ENCODE data around the gene ZNF148. TPM values are rescaled to one million over a fixed set of nuclear protein-coding genes. Genes with fewer than 3 reads are reported as not detected.

The ZNF148 gene
- total RNA-seq, 1 experiment from 2014 or later, result 24.8 TPM

DNA sequence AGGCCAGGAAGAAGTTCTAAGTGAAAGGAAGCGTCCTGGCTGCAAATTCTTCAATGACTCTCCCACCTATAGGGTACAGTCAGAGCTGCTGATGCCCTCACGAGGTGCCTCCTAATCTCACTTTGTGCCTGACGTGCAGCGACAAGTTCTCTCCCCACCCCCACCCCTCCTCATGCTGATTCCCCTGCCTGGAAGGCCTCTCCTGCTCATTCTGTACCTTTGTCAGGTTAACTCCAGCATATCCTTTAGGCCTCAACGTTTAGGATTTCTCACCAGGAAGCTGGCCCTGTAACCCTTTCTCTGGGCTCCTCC is 187.6 kb downstream of the ZNF148 start:
- DNase-seq, result no peak
- Histone ChIP-seq H2AFZ (ENCODE audit: low read length) (no peak overlapping the region), H3K4ac (ENCODE audit: low read depth, low read length) (no peak overlapping the region), H2BK120ac (ENCODE audit: low read depth, low read length, poor library complexity, severe bottlenecking) (no peak overlapping the region), H3K18ac (ENCODE audit: insufficient read length, low read depth, low read length) (no peak overlapping the region), H3K4me2 (ENCODE audit: insufficient read depth, insufficient read length, low read length) (no peak overlapping the region), H4K20me1 (ENCODE audit: control insufficient read depth, insufficient read depth, insufficient read length) (no peaks in the 10 kb centered on the region), H2BK12ac (ENCODE audit: insufficient read length, low read depth, low read length) (no peak overlapping the region), H4K5ac (ENCODE audit: insufficient read length, low read depth, low read length) (no peak overlapping the region), H3K23ac (ENCODE audit: insufficient read length, low read depth, low read length) (no peak overlapping the region), H2BK15ac (ENCODE audit: low read depth, low read length) (no peak overlapping the region), H3K9me3 (ENCODE audit: control insufficient read depth, low read depth, low read length) (no peaks in the 10 kb centered on the region), H3K14ac (ENCODE audit: insufficient read depth, low read length) (no peak overlapping the region), H3K56ac (ENCODE audit: insufficient read length, low read depth, low read length) (no peak overlapping the region), H3K23me2 (ENCODE audit: insufficient read length, low read depth, low read length, poor library complexity, severe bottlenecking) (no peaks in the 10 kb centered on the region), H2AK5ac (ENCODE audit: insufficient read length, low read length) (no peak overlapping the region), H3K79me2 (ENCODE audit: insufficient read depth, low read length) (no peaks in the 10 kb centered on the region), H2BK20ac (ENCODE audit: low read depth, low read length, poor library complexity, severe bottlenecking) (no peak overlapping the region), H4K91ac (ENCODE audit: insufficient read length, low read depth, low read length) (no peak overlapping the region), H3K4me1 (ENCODE audit: insufficient read depth, low read length) (peaks cover 11% of the 10 kb centered on the region), H3K27ac (ENCODE audit: insufficient read length, low read depth, low read length) (no peak overlapping the region), H4K8ac (replicated peaks; ENCODE audit: insufficient read length, low read depth, low read length) (no peak overlapping the region), H3T11ph (ENCODE audit: low read length) (no peak overlapping the region), H3K79me1 (ENCODE audit: insufficient read depth, low read depth, low read length, poor library complexity, severe bottlenecking) (no peaks in the 10 kb centered on the region), H3K27me3 (ENCODE audit: insufficient read depth, low read length) (no peaks in the 10 kb centered on the region), H3K9ac (ENCODE audit: extremely low read depth, insufficient read length, low read length) (no peak overlapping the region), H2BK5ac (ENCODE audit: insufficient read length, low read length) (no peak overlapping the region)
- Mint-ChIP-seq H3K27me3 (ENCODE audit: low read depth) (no peaks in the 10 kb centered on the region), H3K4me3 (no peak overlapping the region), H3K27ac (0 out of 7 replicates have a peak overlapping the region, but pooled peaks of 1 of the 3 experiments have one; percentile 80), H3K36me3 (ENCODE audit: insufficient read depth in 1 of 3, low read depth in 3 of 3) (peaks cover 17 to 21% (median 19%) of the 10 kb centered on the region in 3 experiments), H3K9me3 (peaks cover 0 to 3% of the 10 kb centered on the region in 2 experiments; a peak in 2 of 5 replicates), H3K4me1 (peaks cover 57 to 59% of the 10 kb centered on the region in 2 experiments)
- TF ChIP-seq, protein P1, sequence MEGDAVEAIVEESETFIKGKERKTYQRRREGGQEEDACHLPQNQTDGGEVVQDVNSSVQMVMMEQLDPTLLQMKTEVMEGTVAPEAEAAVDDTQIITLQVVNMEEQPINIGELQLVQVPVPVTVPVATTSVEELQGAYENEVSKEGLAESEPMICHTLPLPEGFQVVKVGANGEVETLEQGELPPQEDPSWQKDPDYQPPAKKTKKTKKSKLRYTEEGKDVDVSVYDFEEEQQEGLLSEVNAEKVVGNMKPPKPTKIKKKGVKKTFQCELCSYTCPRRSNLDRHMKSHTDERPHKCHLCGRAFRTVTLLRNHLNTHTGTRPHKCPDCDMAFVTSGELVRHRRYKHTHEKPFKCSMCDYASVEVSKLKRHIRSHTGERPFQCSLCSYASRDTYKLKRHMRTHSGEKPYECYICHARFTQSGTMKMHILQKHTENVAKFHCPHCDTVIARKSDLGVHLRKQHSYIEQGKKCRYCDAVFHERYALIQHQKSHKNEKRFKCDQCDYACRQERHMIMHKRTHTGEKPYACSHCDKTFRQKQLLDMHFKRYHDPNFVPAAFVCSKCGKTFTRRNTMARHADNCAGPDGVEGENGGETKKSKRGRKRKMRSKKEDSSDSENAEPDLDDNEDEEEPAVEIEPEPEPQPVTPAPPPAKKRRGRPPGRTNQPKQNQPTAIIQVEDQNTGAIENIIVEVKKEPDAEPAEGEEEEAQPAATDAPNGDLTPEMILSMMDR (conservative IDR thresholded peaks at IDR 0.05), result no peak
- WGBS (ENCODE audit: extremely low coverage, insufficient read length, low lambda C conversion rate), result no CpG with 5 or more reads among the region's 5 CpGs

Measured in H9 (cell line).